T-helper 9 cell (primary cell): ENCODE measurements around the gene ATG16L1.

Experiments
- DNase-seq: peaks from one replicate; pipeline ENCODE4 v3.0.0-alpha.2; 2020
- total RNA-seq, 2 donors: gene quantifications; one replicate each; lab custom pipeline; 2026; lab: John Stamatoyannopoulos, UW

Gene ATG16L1
- total RNA-seq: 123 to 167 reads per million in 2 donors

DNA sequence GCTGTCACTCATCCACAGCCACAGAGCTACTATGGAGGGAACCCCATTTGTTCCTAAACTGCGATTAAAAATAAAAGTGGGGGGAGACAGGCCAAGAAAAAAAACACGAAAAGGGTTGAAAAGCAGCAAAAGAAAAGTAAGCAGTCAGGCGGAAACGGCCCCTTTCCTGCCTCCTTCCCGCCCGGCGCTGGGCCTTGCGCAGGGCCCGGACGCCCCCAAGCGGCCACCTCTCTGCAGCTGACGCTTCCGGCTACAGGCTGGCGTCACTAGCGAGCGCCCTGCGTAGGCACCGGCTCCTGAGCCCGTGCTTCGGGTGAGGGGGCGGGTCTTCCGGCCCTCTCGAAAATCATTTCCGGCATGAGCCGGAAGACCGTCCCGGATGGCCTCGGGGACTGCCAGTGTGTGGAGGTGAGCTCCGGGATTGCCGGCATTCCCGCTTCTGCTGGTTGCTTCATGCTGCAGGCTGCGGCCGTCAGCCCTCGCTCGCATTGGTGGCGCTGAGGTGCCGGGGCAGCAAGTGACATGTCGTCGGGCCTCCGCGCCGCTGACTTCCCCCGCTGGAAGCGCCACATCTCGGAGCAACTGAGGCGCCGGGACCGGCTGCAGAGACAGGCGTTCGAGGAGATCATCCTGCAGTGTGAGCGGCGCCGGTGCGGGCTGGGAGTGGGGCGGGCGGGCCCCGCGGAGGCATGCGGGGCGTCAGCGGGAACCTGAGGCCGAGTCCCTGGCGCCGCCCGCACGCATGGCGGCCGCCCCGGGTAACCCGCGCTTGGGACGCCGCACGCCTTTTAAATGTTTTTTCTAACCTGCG, at the start of gene ATG16L1:
Gene ATG16L1, plus strand, starts transcription at position 368 of the 811 bp plus-strand sequence. Its CDS starts 155 bp downstream, at position 523.
- peak; percentile 92 for DNase-seq

GRCh38 chr2:233202531-233202944, 48.9 kb upstream of the ATG16L1 start:
- no peak for DNase-seq

DNA sequence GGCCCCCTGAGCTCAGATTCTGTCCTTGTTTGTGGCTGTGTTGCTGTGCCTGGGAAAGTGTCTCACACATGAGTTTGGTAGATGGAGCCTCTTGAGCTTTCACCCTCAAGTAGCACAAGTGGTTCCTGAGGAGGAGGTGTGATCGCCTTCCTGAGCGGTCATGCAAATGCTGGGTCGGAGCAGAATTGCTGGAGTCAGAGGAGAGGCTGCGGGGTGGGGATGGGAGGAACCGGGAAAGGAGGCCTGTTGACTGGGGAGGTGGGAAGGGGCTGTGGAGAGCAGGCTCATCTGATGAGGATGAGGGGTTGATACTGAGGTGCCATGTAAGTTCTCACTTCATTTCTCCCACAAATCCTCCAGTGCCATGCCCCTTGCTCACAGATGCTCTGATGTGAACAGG, 48.4 kb upstream of the ATG16L1 start:
- DNase-seq: no peak

- no peak for DNase-seq
These were observed 47.1 kb upstream of the ATG16L1 start for GRCh38 chr2:233204286-233204936.

GRCh38 chr2:233208382-233209116, 42.9 kb upstream of the ATG16L1 start:
- DNase-seq: no peak

GRCh38 chr2:233209117-233209532, 42.3 kb upstream of the ATG16L1 start:
- DNase-seq: no peak

DNA sequence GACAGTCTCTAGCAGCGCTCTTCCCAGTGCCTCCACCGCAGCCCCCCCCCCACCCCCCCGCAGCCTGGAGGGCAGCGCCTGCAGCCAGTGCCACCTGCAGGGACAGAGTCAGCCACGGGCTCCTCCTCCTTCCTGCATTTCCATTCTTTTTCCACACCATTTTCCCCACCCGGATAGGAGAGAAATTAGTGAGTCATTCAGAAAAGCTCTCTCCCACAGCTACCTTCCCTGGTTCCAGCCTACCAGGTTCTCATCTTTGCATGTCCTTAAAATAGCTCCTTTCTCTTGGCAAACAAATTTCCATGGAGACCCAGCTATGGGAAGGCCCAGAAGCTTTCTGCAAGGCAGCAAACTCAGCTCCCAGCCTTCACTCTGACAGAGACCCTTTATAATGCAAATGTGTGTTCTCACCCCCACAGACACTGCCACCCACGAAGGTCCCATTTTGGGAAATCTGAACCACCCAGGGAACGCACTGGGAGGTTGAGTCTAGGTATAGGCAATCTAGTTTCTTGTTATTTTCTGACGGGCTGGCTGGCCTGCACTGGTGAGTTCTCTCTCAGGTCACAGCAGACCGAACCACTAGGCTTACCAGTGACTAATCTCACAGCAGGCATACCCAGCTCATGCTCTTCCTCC, 41.8 kb upstream of the ATG16L1 start:
- DNase-seq: no peak

GRCh38 chr2:233210281-233210680, 41.2 kb upstream of the ATG16L1 start:
- DNase-seq: no peak

GRCh38 chr2:233210843-233211547, 40.5 kb upstream of the ATG16L1 start:
- no peak for DNase-seq

GRCh38 chr2:233211548-233211895, 40.0 kb upstream of the ATG16L1 start:
- DNase-seq: no peak

GRCh38 chr2:233213011-233213410, 38.5 kb upstream of the ATG16L1 start:
- DNase-seq: no peak

DNA sequence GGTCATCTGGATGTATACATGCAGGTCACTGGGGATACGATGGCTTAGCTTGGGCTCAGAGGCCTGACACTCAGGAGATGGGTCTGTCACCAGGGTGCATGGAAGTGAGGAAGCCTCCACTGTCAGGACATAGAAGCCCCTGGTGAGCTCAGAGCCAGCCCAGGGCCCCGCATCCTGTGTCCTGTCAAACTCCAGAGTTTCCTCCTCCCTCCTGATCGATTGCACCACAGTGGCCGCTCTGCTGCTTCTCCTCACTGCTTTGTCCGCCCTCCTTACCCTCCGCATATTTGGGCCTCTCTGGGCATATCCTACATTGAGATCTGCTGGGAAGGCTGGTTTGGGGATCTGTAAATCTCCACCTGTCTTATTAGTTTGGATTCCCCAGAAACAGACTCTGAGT, 37.5 kb upstream of the ATG16L1 start:
- no peak for DNase-seq

- DNase-seq: no peak
These were observed 33.5 kb upstream of the ATG16L1 start for GRCh38 chr2:233217892-233218377.

GRCh38 chr2:233218836-233219235, 32.6 kb upstream of the ATG16L1 start:
- no peak for DNase-seq

GRCh38 chr2:233219848-233220247, 31.6 kb upstream of the ATG16L1 start:
- DNase-seq: no peak

DNA sequence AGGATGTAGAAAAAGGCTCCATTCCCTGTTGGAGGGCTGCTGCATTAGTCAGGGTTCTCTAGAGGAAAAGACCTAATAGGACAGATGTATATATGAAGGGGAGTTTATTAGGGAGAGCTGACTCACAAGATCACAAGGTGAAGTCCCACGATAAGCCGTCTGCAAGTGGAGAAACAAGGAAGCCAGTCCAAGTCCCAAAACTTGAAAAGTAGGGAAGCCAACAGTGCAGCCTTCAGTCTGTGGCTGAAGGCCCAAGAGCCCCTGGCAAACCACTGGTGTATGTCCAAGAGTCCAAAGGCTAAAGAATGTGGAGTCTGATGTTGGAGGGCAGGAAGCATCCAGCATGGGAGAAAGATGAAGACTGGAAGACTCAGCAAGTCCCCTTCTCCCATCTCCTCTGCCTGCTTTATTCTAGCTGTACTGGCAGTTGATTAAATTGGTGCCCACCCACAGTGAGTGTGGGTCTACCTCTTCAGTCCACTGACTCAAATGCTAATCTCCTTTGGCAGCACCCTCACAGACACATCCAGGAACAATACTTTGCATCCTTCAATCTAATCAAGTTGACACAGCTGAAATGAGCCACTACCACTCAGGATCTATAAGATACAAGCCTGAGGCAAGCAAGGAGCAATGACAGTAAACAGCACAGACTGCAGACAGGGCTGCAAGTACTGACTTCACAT, 30.0 kb upstream of the ATG16L1 start:
- DNase-seq: no peak

DNA sequence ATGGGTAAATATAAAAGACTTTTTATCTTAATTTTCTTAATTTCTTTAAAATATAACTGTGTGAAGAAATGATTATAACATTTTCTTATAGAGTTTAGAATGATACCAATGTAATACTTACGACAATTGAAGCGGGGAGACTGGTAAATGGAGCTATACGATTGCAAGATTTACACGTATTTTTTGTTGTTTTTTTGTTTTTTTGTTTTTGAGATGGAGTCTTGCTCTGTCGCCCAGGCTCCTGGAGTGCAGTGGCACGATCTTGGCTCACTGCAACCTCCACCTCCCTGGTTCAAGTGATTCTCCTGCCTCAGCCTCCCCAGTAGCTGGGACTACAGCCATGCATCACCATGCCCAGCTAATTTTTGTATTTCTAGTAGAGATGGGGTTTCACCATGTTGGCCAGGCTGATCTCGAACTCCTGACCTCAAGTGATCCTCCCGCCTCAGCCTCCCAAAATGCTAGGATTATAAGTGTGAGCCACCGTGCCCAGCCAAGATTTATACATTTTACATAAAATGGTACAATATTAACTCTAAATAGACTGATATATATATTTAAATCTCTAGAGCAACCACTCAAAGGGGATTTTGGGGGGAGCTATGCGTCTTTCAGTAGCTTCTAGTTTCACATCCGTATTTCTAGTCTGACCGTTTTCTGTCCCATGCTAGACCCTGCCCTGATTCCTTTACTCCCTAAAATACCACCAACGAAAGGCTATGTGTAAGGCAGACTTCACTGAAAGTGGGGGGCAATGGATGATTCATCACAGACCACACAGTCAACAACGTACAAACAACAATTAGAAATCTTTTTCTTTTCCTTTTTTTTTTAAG, 28.2 kb upstream of the ATG16L1 start:
- no peak for DNase-seq

DNA sequence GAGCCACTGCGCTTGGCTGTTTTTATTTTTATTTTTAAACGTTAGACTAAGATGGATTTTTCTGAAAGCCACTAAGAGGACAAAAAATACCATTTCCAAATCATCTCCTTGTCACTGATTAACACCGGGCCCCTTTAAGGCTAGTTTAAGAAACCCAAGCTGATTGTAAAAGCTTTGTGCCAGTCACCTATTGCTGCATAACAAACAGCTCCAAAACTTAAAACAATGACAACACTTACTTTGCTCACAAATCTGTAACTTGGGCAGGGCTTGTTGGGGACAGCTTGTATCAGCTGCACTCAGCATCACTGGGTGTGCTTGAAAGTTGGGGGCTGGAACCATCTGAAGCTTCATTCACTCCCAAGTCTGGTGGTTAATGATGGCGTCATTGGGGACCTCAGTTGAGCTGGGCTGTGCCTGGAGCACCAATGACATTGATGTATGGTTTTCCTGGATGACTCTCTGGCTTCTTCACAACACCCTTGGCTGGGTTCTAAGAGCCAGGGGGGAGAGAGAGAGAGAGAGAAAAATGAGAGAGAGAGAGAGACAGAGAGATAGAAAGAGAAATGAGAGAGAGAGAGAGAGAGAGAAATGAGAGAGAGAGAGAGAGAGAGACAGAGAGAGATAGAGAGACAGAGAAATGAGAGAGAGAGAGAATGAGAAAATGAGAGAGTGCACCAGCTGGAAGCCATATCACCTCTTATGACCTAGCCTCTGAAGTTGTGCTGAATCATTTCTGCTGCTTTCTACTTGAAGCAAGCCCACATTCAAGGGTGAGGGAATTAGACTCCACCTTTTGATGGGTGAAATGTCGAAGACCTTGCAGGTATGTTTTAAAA, 26.0 kb upstream of the ATG16L1 start:
- DNase-seq: no peak

DNA sequence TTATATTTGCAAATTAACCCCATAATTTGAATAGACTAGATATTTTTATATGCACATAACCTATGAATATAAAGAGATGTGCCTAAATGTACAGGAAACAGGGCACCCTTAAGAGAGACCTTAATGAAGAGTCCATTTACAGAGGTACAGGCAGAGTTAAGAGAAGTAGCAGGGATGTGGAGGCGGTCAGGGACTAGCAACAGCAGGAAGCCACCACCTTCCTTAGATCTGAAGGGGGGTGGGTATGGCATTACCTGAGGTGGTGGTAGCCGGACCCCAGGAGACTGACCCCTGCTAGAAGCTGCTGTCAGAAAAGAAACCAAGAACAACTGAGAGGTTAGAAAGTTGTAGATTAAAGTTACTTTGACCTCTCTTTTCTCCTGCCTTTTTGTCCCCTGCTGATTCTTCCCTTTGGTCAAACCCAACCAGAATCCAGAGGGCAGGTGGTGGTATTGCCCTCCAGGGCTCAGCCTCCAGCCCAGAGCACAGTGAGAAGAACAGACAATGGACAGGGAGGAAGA, 24.9 kb upstream of the ATG16L1 start:
- no peak for DNase-seq
